H9 (cell line): ENCODE measurements around the gene SUGP1. TPM values are rescaled to one million over a fixed set of nuclear protein-coding genes. Genes with fewer than 3 reads are reported as not detected.

Experiments
- DNase-seq: peaks from one replicate; pipeline ENCODE4 v3.0.0-alpha.2; 2017
- H2AFZ ChIP-seq: one replicate; pipeline ENCODE4 v1.6.1; 2013; ENCODE audit warnings: mild to moderate bottlenecking, low read length, control low read depth, moderate library complexity
- H2AK5ac ChIP-seq: 2 replicates; pipeline ENCODE4 v1.6.1; 2013; ENCODE audit warnings: low read length, control low read depth, mixed read lengths; ENCODE audit not compliant: insufficient read length
- H2BK120ac ChIP-seq: one replicate; pipeline ENCODE4 v1.6.1; 2013; ENCODE audit warnings: low read depth, mild to moderate bottlenecking, low read length, control low read depth, inconsistent platforms; ENCODE audit not compliant: poor library complexity, severe bottlenecking
- H2BK12ac ChIP-seq: 2 replicates; pipeline ENCODE4 v1.6.1; 2013; ENCODE audit warnings: low read length, control low read depth, mixed read lengths, low read depth; ENCODE audit not compliant: insufficient read length
- H2BK15ac ChIP-seq: 2 replicates; pipeline ENCODE4 v1.6.1; 2013; ENCODE audit warnings: low read depth, low read length, control low read depth
- H2BK20ac ChIP-seq: one replicate; pipeline ENCODE4 v1.6.1; 2013; ENCODE audit warnings: low read depth, mild to moderate bottlenecking, low read length, control low read depth, inconsistent platforms; ENCODE audit not compliant: poor library complexity, severe bottlenecking
- H2BK5ac ChIP-seq: 2 replicates; pipeline ENCODE4 v1.6.1; 2013; ENCODE audit warnings: low read length, control low read depth, mixed read lengths; ENCODE audit not compliant: insufficient read length
- H3K14ac ChIP-seq: 2 replicates; pipeline ENCODE4 v1.6.1; 2013; ENCODE audit warnings: low read length, control low read depth; ENCODE audit not compliant: insufficient read depth
- H3K18ac ChIP-seq: 2 replicates; pipeline ENCODE4 v1.6.1; 2013; ENCODE audit warnings: low read depth, mild to moderate bottlenecking, mixed read lengths, low read length, control low read depth; ENCODE audit not compliant: insufficient read length
- H3K23ac ChIP-seq: 2 replicates; pipeline ENCODE4 v1.6.1; 2013; ENCODE audit warnings: low read length, control low read depth, mixed read lengths, low read depth; ENCODE audit not compliant: insufficient read length
- H3K23me2 ChIP-seq: 2 replicates; pipeline ENCODE4 v1.6.1; 2013; ENCODE audit warnings: low read depth, mild to moderate bottlenecking, mixed read lengths, low read length, control low read depth; ENCODE audit not compliant: insufficient read length, poor library complexity, severe bottlenecking
- H3K27ac ChIP-seq: 2 replicates; pipeline ENCODE4 v1.5.1; 2013; ENCODE audit warnings: low read length, control low read depth, mixed read lengths, low read depth; ENCODE audit not compliant: insufficient read length
- H3K27me3 ChIP-seq: 2 replicates; pipeline ENCODE4 v1.6.1; 2013; ENCODE audit warnings: low read length, control low read depth, inconsistent platforms; ENCODE audit not compliant: insufficient read depth
- H3K4ac ChIP-seq: 2 replicates; pipeline ENCODE4 v1.6.1; 2013; ENCODE audit warnings: low read depth, mild to moderate bottlenecking, control low read depth, inconsistent platforms, low read length, moderate library complexity
- H3K4me1 ChIP-seq: 2 replicates; pipeline ENCODE4 v1.6.1; 2013; ENCODE audit warnings: low read length, control low read depth, inconsistent platforms; ENCODE audit not compliant: insufficient read depth
- H3K4me2 ChIP-seq: 2 replicates; pipeline ENCODE4 v1.6.1; 2013; ENCODE audit warnings: low read length, control low read depth, mixed read lengths; ENCODE audit not compliant: insufficient read length, insufficient read depth
- H3K56ac ChIP-seq: 2 replicates; pipeline ENCODE4 v1.6.1; 2013; ENCODE audit warnings: low read depth, mild to moderate bottlenecking, mixed read lengths, low read length, control low read depth; ENCODE audit not compliant: insufficient read length
- H3K79me1 ChIP-seq: 2 replicates; pipeline ENCODE4 v1.6.1; 2013; ENCODE audit warnings: low read depth, mild to moderate bottlenecking, moderate library complexity, low read length, control low read depth, inconsistent platforms; ENCODE audit not compliant: insufficient read depth, poor library complexity, severe bottlenecking
- H3K79me2 ChIP-seq: 2 replicates; pipeline ENCODE4 v1.6.1; 2013; ENCODE audit warnings: low read length, control low read depth, inconsistent platforms; ENCODE audit not compliant: insufficient read depth
- H3K9ac ChIP-seq: 2 replicates; pipeline ENCODE4 v1.6.1; 2013; ENCODE audit warnings: low read length, control low read depth, mixed read lengths; ENCODE audit not compliant: insufficient read length; ENCODE audit errors: extremely low read depth
- H3K9me3 ChIP-seq: one replicate; pipeline ENCODE4 v1.6.1; 2013; ENCODE audit warnings: low read depth, low read length, inconsistent platforms; ENCODE audit not compliant: control insufficient read depth
- H3T11ph ChIP-seq: one replicate; pipeline ENCODE4 v1.6.1; 2013; ENCODE audit warnings: mild to moderate bottlenecking, low read length, control low read depth, inconsistent platforms
- H4K20me1 ChIP-seq: one replicate; pipeline ENCODE4 v1.6.1; 2013; ENCODE audit not compliant: control insufficient read depth, insufficient read length, insufficient read depth
- H4K5ac ChIP-seq: 2 replicates; pipeline ENCODE4 v1.6.1; 2013; ENCODE audit warnings: low read depth, mild to moderate bottlenecking, mixed read lengths, low read length, control low read depth; ENCODE audit not compliant: insufficient read length
- H4K8ac ChIP-seq: replicated peaks from 2 replicates; pipeline ENCODE4 v1.6.1; 2013; ENCODE audit warnings: low read length, control low read depth, mixed read lengths, low read depth; ENCODE audit not compliant: insufficient read length
- H4K91ac ChIP-seq: 2 replicates; pipeline ENCODE4 v1.6.1; 2013; ENCODE audit warnings: low read depth, mild to moderate bottlenecking, moderate library complexity, mixed read lengths, low read length, control low read depth; ENCODE audit not compliant: insufficient read length
- H3K27ac Mint-ChIP-seq, 3 experiments: 2 replicates in 2 of 3; 3 replicates in 1 of 3; pipeline ENCODE4 v1.8.0; 2020 to 2021; ENCODE audit warnings: mixed read lengths in 3 of 3, mild to moderate bottlenecking in 1 of 3, moderate library complexity in 1 of 3
- H3K27me3 Mint-ChIP-seq: 2 replicates; pipeline ENCODE4 v1.8.0; 2021; ENCODE audit warnings: low read depth, mild to moderate bottlenecking, moderate library complexity, mixed read lengths
- H3K36me3 Mint-ChIP-seq, 3 experiments: 2 replicates in 2 of 3; 3 replicates in 1 of 3; pipeline ENCODE4 v1.8.0; 2020 to 2021; ENCODE audit warnings: low read depth in 3 of 3, mixed read lengths in 3 of 3; ENCODE audit not compliant: insufficient read depth in 1 of 3
- H3K4me1 Mint-ChIP-seq, 2 experiments: 2 replicates each; pipeline ENCODE4 v1.8.0; 2020; ENCODE audit warnings: mixed read lengths in 2 of 2
- H3K4me3 Mint-ChIP-seq, 2 experiments: 2 replicates in 1 of 2; 3 replicates in 1 of 2; pipeline ENCODE4 v1.8.0; 2020 to 2021; ENCODE audit warnings: mild to moderate bottlenecking in 2 of 2, mixed read lengths in 2 of 2, moderate library complexity in 1 of 2
- H3K9me3 Mint-ChIP-seq, 2 experiments: 2 replicates in 1 of 2; 3 replicates in 1 of 2; pipeline ENCODE4 v1.8.0; 2020; ENCODE audit warnings: mild to moderate bottlenecking in 2 of 2, mixed read lengths in 2 of 2, moderate library complexity in 1 of 2
- WGBS: extraction: QIAGEN DNeasy Blood & Tissue Kit; methylation state at CpG from one replicate; pipeline ENCODE4 v1.1.7; 2013; ENCODE audit warnings: missing lambda C conversion rate, low lambda C conversion rate, mixed read lengths; ENCODE audit not compliant: insufficient read length; ENCODE audit errors: extremely low coverage; 5-methylcytosine and 5-hydroxymethylcytosine counted together
- total RNA-seq: library from RNA; stranded (reverse); gene quantifications from 2 replicates; pipeline ENCODE4 v1.2.1, GENCODE V29; 2021
- TF ChIP-seq, protein P1 (sequence below): fragments of 200-600 bp; sonication (generic); conservative IDR thresholded peaks from 3 replicates; pipeline ENCODE4 v1.8.0; 2021; ENCODE audit warnings: antibody characterized with exemption, mild to moderate bottlenecking

Gene SUGP1
- total RNA-seq, 1 experiment from 2014 or later, result 103 TPM

DNA sequence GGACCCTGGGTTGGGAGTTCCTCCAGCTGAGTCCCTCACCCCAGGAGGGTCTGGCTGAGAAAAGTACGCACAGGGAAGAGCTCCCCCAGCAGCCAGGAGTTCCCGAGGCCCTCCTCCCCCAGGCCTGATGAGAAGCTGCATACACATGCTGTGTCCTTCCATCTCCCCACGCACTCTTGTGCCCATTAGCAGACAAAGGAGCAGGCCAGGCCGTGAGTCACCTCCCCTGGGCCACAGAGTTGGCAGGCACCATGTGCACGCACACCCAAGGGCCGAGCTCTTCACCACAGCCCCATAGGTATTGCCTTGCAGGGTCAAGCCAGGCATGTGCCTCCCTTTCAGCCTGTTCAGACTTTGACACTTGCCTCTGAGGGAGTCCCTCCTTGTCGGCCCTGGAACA, 17.8 kb upstream of the SUGP1 start:
- Histone ChIP-seq H3K4me2 (no peak overlapping the region), H3K18ac (no peak overlapping the region), H3K79me2 (no peaks in the 10 kb centered on the region), H3K56ac (no peak overlapping the region), H3K4ac (no peak overlapping the region), H2AFZ (no peak overlapping the region), H2BK5ac (no peak overlapping the region), H2BK15ac (no peak overlapping the region), H3K27ac (no peak overlapping the region), H3K4me1 (no peaks in the 10 kb centered on the region), H2BK20ac (no peak overlapping the region), H3K27me3 (no peaks in the 10 kb centered on the region), H3K23ac (no peak overlapping the region), H3K14ac (no peak overlapping the region), H4K91ac (no peak overlapping the region), H2BK120ac (no peak overlapping the region), H3K79me1 (no peaks in the 10 kb centered on the region), H3K23me2 (no peaks in the 10 kb centered on the region), H4K8ac (no peak overlapping the region), H3K9ac (no peak overlapping the region), H2BK12ac (no peak overlapping the region), H3K9me3 (no peaks in the 10 kb centered on the region), H2AK5ac (no peak overlapping the region), H4K5ac (no peak overlapping the region), H3T11ph (no peak overlapping the region), H4K20me1 (no peaks in the 10 kb centered on the region)
- no peak overlapping the region; a peak in 1 of 7 replicates for H3K27ac Mint-ChIP-seq
- H3K27me3 Mint-ChIP-seq, result no peaks in the 10 kb centered on the region
- TF ChIP-seq, protein P1, sequence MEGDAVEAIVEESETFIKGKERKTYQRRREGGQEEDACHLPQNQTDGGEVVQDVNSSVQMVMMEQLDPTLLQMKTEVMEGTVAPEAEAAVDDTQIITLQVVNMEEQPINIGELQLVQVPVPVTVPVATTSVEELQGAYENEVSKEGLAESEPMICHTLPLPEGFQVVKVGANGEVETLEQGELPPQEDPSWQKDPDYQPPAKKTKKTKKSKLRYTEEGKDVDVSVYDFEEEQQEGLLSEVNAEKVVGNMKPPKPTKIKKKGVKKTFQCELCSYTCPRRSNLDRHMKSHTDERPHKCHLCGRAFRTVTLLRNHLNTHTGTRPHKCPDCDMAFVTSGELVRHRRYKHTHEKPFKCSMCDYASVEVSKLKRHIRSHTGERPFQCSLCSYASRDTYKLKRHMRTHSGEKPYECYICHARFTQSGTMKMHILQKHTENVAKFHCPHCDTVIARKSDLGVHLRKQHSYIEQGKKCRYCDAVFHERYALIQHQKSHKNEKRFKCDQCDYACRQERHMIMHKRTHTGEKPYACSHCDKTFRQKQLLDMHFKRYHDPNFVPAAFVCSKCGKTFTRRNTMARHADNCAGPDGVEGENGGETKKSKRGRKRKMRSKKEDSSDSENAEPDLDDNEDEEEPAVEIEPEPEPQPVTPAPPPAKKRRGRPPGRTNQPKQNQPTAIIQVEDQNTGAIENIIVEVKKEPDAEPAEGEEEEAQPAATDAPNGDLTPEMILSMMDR, result no peak
- no CpG with 5 or more reads among the region's 7 CpGs for WGBS
- H3K4me3 Mint-ChIP-seq, result peak overlapping the region in 1 of 2 experiments; percentile 35; a peak in 2 of 5 replicates
- H3K4me1 Mint-ChIP-seq, result no peaks in the 10 kb centered on the region
- DNase-seq, result no peak
- H3K36me3 Mint-ChIP-seq, result peaks cover 15 to 49% (median 48%) of the 10 kb centered on the region in 3 experiments; a peak in 6 of 7 replicates
- H3K9me3 Mint-ChIP-seq, result no peaks in the 10 kb centered on the region
